GM10847 (cell line): ENCODE data around the gene ENDOU.

ENCODE experiments used
- POLR2A ChIP-seq: IDR thresholded peaks from 2 replicates; pipeline ENCODE4 v1.6.1; 2011; ENCODE audit not compliant: insufficient read length; ENCODE audit errors: extremely low read depth

Gene ENDOU

DNA sequence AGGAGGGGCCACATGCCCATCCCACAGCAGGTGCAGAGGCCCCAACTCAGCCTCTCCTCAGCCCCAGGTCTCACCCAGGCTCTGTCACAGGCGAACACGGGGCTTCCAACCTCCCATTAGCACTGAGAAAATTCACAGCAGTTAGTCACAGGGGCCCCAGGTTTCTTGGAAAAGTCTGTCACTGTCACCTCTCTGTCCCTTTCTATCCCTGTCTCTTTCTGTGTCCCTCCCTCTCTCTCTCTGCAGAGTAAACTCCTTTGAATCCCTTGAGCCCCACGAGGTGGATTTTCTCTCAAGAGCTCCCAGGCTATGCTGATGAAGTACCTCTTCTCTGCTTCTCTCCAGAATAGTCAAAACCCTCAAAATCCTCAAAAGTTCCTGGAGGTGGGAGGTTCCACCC is 14.0 kb upstream of the ENDOU start:
- no peak for TF ChIP-seq POLR2A

DNA sequence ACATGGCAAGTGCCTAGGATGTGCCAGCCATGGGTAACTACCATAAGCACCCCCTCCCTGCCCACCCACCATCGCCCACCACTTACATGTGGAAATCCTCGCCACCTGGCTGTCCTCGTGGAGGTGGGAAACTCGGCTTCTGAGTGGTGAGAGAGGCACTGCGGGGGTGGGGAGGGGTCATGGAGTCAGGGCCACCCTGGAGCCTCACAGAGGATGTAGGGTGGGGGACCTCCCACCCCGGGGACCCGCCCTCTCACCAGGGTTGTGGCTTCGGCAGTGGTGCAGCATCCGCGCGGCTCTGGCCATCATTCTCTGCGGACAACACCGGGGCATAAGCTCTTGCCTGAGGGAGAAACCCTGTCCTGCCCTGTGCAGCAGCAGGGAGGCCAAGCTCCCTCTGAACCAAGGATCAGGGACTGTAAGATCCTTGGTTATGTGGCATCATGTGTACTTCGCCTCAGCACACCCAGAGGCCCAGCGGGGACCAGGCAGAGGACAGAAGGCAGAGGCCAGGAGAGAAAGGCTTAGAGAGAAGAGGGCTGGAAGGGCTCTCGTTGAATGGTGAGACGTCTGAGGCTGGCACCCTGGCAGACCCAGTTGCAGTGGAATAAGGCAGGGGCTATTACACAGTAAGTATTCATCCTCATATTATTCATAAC is 12.8 kb upstream of the ENDOU start:
- TF ChIP-seq POLR2A = no peak

DNA sequence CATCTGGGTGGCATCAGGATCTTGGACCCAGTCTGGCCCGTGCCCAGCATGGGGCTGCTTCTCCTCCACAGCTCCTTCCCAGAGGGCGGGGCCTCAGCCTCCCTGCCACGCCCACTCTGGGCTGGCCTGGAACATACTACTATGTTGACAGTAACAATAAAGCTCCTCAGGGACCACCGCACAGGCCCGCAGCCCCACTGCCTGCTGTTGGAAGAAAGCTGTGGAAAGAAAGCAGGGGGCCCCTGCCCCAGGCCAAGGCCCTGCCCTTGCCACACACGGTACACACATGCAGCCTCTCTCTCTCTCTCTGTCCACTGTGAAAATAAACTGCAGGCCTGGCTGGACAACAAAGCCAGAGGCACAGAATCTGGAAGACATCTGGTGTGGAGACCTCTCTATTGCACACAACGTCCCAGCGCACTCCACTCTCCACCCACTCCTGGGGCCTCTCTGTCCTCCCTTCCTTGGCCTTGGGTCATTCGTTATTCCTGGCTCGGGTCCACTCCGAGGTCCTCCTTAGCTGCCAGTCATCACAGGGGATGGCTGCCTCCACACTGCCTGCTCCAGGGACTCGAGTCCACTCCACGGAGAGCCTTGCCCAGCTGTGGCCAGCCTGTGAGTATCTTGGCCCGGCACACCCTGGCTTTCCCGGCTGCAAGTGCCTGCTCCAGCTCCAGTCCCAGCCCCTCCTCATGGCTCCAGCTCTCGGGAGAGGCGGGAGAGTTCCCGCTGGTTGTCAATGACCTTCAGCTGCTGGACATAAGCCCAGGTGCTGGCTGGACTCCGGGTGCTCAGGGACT is 11.8 kb upstream of the ENDOU start:
- no peak for TF ChIP-seq POLR2A

DNA sequence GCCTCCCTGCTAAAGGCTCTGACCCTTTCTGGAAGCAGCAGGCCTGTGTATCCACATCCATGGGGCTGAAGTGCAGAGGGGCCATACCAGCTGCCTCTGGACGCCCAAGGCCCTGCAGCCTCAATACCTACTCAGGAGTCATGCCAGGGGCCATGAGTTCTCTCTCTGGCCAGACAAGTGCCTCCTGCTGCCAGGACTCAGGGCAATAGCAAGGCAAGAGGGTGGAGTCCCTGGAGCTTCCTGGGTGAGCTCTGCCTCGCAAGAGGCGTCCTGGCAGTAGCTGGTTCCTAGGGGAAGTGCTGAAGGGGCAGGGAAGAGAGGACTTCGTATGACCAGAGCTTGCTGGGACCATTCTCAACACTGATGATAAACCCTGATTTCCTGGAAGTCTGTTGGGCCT is 10.9 kb upstream of the ENDOU start:
- TF ChIP-seq POLR2A = no peak

DNA sequence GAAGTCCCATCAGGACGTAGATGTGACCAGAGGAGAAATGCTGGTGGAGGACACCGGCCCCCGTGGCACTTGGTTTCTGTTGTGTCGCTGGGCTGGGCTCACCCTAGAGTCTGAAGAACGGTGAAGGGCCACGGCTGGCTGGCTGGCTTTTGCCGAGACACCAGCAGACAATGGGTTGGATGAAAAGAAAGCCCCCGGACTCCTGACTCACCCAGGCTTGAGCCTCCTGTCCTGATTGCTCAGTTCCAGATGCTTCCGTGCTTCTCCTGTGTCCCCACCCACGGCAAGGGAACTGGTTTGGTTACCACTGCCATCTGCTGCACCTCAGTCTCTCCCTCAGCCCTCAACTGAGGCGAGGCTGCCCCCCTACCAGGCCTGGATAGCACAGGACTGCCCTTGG is 10.4 kb upstream of the ENDOU start:
- TF ChIP-seq POLR2A = no peak

DNA sequence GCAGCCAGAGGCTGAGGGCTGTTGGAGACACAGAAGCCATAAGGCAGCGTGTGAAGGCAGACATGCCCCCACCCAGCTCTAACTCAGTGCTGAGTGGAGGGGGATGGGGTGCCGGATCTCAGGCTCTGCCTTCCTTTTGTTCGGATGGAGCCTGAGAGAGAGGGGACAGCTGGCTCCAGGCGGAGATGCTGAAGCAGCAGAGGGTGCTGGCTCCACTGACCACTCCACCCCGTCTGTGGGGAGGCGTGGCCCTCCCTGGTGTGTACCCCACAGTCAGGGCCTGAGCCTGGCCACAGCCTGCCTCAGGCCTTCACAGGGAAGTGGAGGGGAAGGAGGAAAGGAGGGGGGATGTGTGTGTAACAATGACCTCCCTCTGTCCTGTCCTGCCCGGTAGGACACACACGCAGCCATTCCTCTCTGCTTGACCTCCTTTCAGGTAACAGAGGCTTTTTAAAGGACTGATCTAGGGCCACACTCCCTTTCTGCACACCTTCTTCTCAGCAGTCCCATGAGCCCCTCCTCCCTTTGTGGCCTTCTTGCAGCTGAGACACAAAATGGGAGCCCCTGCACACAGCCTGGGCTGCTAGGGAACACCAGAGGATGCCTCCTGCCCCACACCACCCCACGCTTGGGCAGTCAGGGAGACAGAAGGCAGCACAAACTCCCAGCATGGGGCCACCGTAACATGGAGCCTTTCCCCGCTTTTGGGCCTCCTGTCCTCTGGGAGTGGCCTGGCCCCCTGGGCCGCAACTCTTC is 9.6 kb upstream of the ENDOU start:
- no peak for TF ChIP-seq POLR2A

DNA sequence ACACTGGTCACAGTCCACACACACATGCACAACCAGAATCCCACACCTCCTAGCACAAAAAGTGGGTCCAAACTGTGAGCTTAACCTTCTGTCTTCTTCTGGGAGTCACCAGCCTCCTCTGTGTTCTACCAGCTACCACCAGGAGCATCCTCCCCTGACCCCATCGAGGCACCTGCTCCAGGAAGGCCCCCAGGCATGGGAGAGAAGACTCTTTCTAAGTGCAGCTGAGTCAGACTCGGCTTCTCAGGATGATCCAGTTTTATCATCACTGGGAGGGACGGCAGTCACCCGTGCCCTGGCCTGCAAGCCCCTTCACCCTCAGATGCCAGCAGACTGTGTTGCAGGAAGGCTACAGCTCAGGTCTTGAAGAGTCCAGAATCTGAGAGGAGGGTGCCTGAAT is 7.9 kb upstream of the ENDOU start:
- no peak for TF ChIP-seq POLR2A

DNA sequence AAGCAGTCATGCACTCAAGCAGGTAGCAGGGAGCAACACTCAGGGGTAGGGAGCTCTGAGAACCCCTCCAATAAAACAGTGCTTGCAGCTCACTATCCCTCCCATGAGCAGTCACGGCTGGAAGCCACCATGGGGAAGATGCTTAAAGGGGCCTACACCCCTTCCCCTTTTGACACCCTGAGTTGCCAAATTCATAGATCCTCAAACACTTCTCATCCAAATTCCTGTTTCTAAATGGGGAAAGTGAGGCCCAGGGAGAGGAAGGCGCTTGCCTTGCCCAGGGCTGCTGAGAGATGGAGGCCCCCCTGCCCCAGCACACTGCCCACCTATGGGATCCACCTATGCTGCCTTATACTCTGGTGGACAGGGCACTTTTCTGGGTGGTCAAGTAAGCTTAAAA is 7.2 kb upstream of the ENDOU start:
- no peak for TF ChIP-seq POLR2A

DNA sequence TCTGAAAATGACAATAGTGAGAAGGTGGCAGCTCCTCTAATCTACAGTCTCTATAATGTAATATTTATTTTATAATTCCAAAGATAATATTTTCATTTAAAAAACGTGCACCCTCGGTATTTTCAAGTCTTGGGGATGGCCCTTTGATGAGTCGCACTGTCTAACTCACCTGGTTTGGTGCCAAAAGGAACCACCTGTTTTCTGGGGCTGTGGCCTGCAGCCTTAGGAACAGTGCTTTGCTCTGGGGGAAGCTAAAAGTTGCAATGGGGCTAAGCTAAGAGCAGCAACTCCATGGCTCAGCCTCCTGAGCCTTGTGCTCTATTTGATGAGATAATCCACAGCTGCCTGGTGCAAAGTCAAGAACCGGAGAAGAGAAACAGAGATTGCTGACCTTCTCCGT is 6.4 kb upstream of the ENDOU start:
- no peak for TF ChIP-seq POLR2A

DNA sequence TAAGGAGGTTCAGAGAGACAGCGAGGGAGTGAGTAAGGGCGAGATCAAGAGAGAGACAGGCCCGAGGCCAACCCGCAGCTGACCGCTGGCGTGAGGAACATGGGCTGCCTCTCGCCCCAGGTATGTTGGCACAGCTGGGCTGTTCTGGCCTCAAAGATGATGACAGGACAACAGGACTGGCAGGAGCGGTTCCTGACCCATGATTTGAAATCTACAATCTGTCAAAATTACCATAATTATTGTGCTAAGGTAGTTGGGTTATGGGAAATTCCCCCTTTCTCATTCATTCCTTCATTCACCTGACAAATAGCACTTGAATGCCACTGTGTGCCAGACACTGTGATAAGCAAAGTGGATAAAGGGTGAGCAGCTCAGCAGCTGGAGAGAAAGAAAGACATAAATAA is 5.1 kb upstream of the ENDOU start:
- no peak for TF ChIP-seq POLR2A

DNA sequence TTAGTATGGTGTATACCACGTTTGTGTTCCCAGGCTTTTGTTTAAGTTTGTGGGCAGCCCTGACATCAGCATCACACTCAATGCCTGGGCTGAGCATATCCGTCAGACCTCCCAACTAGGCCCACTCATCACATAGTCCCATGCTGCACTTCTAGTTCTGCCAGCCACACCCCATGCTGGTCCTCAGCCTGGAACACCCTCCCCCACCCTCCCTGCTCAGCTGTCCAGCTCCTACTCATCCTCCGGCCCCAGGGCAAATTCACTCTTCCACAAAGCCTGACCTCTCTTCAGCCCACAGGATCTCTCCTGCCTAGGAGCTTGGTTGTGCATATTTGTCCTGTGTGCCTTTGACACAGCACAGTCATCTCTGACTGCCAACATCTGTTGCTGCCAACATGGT is 3.9 kb upstream of the ENDOU start:
- TF ChIP-seq POLR2A = no peak

DNA sequence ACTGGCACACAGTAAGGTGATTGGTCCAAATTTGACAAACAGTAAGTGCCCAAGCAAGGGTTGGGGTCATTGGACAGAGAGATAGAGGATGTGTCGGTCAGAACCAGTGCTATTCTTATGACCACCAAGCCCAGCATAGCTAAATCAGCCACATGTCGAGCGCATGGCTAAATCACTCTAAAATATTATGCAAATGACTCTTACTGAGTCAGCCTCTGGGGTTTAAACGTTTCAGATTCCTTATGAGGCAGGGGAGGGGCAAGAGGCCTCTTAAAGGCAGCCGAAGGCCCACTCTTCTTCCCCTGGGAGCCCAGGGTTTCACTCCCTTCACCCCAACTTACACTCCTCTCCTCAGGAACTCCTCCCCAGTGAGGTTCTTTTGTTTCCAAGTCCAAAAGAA is 603 bp upstream of the ENDOU start:
- no peak for TF ChIP-seq POLR2A

DNA sequence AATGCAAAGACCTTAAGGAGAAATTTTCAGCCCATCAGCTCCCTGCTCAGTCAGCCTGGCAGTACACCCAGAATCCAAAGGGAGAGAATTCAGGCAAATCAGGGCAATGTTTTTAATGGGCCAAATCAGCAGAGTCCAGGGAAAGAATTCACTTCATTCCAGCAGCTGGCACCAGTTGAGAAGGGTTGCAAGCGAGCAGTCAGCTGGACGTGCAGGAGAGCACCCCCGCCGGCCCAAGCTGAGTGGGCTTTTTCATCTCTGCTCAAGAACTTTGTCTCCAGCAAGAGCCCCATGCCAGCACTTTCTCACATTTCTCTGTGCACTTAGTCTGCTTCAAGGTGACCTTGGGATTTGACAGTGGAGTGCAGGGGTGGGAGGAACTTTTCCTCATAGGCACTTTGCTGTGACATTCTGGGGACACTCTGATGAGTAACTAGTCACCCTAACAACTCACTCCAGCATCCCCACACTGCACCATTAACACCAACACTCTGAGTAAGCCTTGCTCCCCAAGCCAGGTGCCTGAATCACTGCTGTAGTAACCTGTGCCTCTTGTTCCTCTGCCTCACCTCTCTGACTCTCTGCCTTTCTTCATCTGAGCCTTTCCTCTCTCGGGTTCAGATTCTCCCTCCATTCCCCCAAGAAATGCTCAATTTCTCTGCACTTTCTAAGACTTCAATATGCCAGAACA is 2.2 kb downstream of the ENDOU start:
- TF ChIP-seq POLR2A = no peak

DNA sequence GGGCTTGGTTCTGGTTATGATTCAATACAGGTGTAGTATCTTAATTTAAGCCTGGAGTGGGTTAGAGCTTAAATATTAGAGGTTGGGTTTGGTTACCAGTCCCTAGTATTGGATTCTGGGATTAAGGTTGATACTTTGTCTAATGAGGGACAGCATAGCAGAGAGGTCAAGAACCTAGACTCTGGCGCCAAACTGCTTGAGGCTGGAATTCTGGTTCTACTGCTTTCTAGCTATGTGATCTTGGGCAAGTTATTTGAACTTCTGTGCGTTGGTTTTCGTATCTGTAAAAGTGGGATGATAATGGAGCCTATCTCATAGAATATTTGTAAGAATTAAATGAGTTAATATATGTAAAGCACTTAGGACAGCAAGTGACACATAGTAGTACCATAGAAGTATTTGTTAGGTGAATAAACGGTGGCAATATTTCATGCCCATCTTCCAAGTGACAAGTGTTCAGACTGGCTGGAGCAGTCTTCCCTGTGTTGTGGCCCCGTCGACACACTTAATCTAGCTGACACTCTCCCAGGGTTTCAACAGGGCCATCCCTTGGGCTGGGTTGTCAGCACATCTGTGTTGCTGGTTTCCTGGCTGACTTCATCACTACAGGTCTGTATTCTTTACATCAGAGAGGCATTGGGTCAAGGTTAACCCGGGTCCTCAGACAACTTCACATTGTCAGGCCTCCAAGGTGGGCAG is 3.0 kb downstream of the ENDOU start:
- no peak for TF ChIP-seq POLR2A

DNA sequence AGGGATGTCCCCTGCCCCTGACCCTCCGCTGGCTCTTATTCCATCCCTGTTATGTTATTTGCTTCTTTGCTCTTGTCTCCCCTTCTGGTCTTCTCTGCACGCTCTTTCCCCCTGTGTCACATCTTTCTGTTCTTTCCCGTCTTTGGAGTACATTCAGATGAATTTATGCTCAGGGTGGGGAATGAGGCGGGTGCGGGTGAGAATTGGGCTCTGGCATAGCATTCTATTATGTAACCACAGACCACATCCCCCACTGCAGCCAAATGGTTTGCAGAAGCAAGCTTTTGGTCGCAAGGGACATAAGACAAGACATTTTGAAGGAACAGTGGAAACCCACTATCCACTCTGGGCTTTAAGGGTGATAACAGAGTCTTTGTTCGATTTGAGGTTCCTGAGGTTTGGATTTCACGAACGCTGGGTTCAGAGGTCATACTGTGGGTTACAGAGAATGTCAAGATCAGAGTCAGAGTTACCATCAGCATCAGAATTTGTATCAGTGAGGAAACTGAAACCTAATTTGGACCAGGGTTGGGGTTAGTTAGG is 3.8 kb downstream of the ENDOU start:
- TF ChIP-seq POLR2A = no peak

DNA sequence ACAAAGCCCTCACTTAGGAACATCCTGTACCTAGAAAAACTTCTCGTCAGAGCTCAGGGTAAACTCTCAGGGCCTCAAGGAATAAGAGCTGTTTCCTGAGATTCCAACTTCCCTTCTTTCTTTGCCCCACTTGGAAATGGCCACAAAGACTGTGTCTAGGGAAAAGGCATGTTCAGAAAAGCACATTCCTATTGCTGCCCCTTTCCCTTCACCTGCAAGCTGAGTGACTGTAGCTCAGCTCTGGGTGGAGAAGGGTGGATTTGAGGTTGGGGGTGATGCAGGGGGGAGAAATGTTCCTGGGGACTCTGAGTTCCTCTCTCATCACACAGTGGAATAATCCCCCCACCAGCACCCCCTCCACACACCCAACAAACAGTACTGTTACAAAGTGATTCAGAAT is 6.8 kb downstream of the ENDOU start:
- no peak for TF ChIP-seq POLR2A
